Hepatocyte (in vitro differentiated cells): ENCODE measurements around the gene PTPRE.

Experiments used
- EZH2 ChIP-seq: fragments of 200-600 bp; sonication (generic); IDR thresholded peaks from 2 replicates; pipeline ENCODE4 v1.6.1; 2016; ENCODE audit warnings: antibody characterized with exemption, mild to moderate bottlenecking, borderline replicate concordance
- EZH2phosphoT487 ChIP-seq: fragments of 200-600 bp; sonication (generic); IDR thresholded peaks from one replicate; pipeline ENCODE4 v1.6.1; 2018; ENCODE audit warnings: antibody characterized with exemption, mild to moderate bottlenecking, low read depth, moderate library complexity; ENCODE audit not compliant: unreplicated experiment, severe bottlenecking
- TF ChIP-seq, protein P1 (sequence below): fragments of 200-600 bp; sonication (generic); IDR thresholded peaks from 2 replicates; pipeline ENCODE4 v1.5.1; 2016; ENCODE audit warnings: antibody characterized with exemption, mild to moderate bottlenecking; ENCODE audit not compliant: poor library complexity

DNA sequence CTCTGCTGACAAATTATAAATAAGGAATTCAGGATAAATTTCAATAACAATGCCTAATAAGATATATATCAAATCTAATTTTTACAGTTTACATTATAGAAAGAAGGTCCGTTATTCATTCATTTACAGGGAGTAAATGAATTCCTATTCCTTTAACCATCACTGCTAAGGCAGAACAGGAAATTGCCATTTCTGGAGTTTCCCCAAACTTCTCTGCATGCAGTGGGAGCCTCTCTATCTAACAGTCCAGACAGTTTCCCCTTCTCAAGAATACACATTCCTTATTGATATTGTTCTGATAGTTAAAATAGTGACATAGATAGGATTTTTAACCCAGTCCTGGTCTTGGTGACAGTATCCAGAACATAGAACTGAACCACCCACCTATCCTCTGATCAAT is 195.0 kb downstream of the PTPRE start:
- no peak for TF ChIP-seq EZH2
- TF ChIP-seq, protein P1, sequence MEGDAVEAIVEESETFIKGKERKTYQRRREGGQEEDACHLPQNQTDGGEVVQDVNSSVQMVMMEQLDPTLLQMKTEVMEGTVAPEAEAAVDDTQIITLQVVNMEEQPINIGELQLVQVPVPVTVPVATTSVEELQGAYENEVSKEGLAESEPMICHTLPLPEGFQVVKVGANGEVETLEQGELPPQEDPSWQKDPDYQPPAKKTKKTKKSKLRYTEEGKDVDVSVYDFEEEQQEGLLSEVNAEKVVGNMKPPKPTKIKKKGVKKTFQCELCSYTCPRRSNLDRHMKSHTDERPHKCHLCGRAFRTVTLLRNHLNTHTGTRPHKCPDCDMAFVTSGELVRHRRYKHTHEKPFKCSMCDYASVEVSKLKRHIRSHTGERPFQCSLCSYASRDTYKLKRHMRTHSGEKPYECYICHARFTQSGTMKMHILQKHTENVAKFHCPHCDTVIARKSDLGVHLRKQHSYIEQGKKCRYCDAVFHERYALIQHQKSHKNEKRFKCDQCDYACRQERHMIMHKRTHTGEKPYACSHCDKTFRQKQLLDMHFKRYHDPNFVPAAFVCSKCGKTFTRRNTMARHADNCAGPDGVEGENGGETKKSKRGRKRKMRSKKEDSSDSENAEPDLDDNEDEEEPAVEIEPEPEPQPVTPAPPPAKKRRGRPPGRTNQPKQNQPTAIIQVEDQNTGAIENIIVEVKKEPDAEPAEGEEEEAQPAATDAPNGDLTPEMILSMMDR: no peak
- TF ChIP-seq EZH2phosphoT487: no peak
